Hepatocyte (in vitro differentiated cells): ENCODE results near the gene MAP2.

Source experiments
- CTCF ChIP-seq: fragments of 200-600 bp; sonication (generic); IDR thresholded peaks from 2 replicates; pipeline ENCODE4 v1.5.1; 2016; ENCODE audit warnings: antibody characterized with exemption, mild to moderate bottlenecking; ENCODE audit not compliant: poor library complexity
- EZH2 ChIP-seq: fragments of 200-600 bp; sonication (generic); IDR thresholded peaks from 2 replicates; pipeline ENCODE4 v1.6.1; 2016; ENCODE audit warnings: antibody characterized with exemption, mild to moderate bottlenecking, borderline replicate concordance

GRCh38 chr2:209426432-209426831 lies 2.6 kb downstream of the MAP2 start:
- TF ChIP-seq EZH2, result no peak
- TF ChIP-seq CTCF, result no peak
